Measurements from ENCODE around the gene TMEM229B.

DNA sequence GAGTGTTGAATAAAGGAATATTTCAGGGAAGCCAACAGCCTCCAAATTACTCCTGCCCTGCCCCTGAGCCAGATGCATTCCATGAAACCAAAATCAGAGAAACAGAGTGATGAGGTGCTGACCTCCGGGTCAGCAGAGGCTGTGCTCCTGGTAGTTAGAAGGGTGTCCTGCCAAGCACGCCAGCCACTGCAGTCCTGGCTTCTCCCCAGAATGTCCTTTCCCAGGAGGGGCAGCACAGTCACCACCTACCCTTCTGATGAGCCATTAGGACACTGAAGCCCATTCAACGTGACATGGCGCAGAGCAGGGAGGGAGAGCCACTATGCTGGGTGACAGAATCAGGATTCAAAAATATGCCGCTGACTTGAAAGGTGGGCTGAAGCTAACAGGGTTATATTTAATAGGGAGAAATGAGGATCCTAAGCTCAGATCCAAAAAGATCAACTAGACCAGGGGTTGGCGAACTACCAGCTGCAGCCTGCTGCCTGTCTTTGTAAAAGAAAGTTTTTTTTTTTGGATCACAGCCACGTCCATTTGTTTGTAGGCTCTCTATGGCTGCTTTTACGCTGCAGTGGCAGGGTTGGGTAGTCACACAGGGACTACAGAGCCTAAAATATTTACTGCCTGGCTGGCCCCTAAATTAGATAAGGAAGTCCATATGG is 42.0 kb downstream of the TMEM229B start:
- TF ChIP-seq, protein P1, sequence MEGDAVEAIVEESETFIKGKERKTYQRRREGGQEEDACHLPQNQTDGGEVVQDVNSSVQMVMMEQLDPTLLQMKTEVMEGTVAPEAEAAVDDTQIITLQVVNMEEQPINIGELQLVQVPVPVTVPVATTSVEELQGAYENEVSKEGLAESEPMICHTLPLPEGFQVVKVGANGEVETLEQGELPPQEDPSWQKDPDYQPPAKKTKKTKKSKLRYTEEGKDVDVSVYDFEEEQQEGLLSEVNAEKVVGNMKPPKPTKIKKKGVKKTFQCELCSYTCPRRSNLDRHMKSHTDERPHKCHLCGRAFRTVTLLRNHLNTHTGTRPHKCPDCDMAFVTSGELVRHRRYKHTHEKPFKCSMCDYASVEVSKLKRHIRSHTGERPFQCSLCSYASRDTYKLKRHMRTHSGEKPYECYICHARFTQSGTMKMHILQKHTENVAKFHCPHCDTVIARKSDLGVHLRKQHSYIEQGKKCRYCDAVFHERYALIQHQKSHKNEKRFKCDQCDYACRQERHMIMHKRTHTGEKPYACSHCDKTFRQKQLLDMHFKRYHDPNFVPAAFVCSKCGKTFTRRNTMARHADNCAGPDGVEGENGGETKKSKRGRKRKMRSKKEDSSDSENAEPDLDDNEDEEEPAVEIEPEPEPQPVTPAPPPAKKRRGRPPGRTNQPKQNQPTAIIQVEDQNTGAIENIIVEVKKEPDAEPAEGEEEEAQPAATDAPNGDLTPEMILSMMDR (IDR thresholded peaks at IDR 0.05): no peak
- no peak for TF ChIP-seq ZFX (IDR thresholded peaks at IDR 0.05; ENCODE audit: borderline replicate concordance)

Data from 22Rv1 (cell line).